Measurements from ENCODE around the gene PPFIA3.
A peak's percentile ranks its signal among the peaks of the same experiment; 100 is the strongest.
"Not testable (repeated sequence)": the region's sequence is repeated elsewhere in the genome, so short reads cannot be mapped to it uniquely, and the experiment has no call there.

Gene PPFIA3

DNA sequence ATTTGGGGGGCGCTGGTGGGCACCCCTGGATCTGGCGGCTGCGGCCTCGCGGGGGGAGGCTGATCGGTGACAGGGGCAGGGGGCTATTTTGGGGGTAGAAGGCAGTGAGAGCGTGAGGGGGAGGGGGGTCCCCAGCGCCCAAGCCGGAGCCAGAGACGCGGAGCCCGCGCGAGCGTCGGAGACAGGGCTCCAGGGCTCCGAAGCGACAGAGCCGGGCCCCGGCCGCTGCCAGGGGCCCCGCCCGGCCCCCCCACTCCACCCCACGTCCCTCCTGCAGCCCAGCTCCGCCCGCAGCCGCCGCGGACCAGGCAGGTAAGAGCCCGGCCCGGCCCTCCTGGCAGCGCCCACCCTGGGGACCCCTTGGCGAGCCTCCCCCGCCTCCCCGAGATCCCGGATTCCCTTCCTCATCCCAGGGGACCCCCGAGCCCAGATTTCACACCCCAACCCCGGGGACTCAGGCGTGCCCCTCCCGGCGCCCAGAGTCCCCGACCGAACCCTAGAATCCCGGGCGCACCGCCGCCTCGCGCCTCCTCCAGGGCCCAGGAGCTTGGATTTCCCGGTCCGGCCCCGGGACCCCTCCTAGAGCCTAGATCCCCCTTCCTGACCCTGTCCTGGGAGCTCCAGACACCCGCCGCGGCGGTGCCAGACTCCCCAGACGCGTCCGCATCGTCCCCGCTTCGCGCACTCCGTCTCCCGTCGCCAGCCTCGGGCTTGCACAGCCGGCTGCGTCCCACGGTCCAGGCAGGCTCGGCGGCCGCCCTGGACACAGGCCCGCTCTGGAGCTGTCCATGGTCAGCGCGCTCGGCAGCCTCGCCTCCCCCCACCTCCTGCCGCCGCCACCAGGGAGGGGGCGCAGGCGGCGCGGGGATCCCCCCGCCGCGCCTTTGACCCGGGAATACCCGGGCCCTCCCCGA is at the start of gene PPFIA3:
Gene PPFIA3, plus strand, starts transcription at position 134 of the 914 bp plus-strand sequence. CDS start 8,330 bp downstream, outside the sequence.
- Histone ChIP-seq H3K9me3 (no peaks in the 10 kb centered on the region), H3K4me1 (peaks cover 6% of the 10 kb centered on the region), H3K4me3 (peak within 1 kb of the TSS; percentile 78), H3K27me3 (ENCODE audit: low read depth) (no peaks in the 10 kb centered on the region), H3K36me3 (replicated peaks) (no peaks in the 10 kb centered on the region)
- peak in 1 of 2 experiments; percentile 62 for DNase-seq (ENCODE audit: low spot score in 2 of 2)
- in situ Hi-C loops (cut with MboI; ENCODE audit: low sequenced_read_pairs) = no loop called here

DNA sequence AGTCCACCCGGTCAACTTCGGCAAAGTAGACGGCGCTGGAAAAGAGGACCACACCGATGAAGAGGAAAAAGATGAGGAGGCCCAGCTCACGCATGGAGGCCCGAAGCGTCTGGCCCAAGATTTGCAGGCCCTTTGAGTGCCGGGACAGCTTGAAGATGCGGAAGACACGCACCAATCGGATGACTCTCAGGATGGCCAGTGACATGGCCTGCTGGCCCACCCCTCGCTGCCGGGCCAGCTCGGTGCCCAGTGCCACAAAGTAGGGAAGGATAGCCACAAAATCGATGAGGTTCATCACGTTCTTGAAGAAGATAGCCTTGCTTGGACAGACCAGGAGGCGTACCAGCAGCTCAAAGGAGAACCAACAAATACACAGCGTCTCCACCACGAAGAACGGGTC is 48.9 kb upstream of the PPFIA3 start:
- in situ Hi-C loops (cut with MboI; ENCODE audit: low sequenced_read_pairs) = no loop called here
- no peaks in the 10 kb centered on the region for H3K36me3 ChIP-seq (replicated peaks)
- no peak overlapping the region for H3K4me3 ChIP-seq
- no peaks in the 10 kb centered on the region; the same call in 1 of the 2 replicates for H3K4me1 ChIP-seq
- peaks cover 20% of the 10 kb centered on the region for H3K27me3 ChIP-seq (ENCODE audit: low read depth)
- no peaks in the 10 kb centered on the region for H3K9me3 ChIP-seq
- no peak for DNase-seq (ENCODE audit: low spot score in 2 of 2)

DNA sequence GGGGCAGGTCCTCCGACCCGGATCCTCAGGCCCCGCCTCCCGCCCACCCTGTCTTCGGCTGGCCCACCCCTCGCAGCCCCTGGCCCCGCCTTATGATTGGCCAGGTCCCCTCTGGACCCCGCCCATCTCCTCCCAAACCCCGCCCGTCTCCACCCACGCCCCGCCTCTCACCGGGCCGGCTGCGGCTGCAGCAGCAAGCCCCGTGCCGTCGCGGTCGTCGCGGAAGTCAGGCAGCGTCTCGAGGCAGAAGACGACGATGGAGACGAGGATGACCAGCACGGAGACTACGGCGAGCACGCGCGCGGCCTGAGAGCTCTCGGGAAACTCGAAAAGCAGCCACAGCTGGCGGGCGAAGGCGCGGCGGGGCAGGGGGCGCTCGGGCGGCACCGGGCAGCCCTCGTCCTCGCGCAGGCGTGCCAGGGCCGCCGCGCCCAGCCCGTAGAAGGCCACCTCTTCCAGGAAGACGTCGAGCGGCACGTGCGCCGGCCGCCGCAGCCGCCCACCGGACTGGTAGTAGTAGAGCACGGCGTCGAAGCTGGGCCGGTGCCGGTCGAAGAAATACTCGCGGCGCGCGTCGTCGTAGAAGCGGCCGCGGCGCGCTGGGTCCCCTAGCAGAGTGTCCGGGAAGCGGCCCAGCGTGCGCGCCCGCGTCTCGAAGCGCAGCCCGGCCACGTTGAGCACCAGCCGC is 47.3 kb upstream of the PPFIA3 start:
- H3K4me3 ChIP-seq = no peak overlapping the region
- H3K27me3 ChIP-seq (ENCODE audit: low read depth) = peaks cover 20% of the 10 kb centered on the region
- in situ Hi-C loops (cut with MboI; ENCODE audit: low sequenced_read_pairs) = no loop called here
- DNase-seq (ENCODE audit: low spot score in 2 of 2) = peak in 1 of 2 experiments; percentile 56
- no peaks in the 10 kb centered on the region; the same call in 1 of the 2 replicates for H3K4me1 ChIP-seq
- H3K36me3 ChIP-seq (replicated peaks) = no peaks in the 10 kb centered on the region
- no peaks in the 10 kb centered on the region for H3K9me3 ChIP-seq

DNA sequence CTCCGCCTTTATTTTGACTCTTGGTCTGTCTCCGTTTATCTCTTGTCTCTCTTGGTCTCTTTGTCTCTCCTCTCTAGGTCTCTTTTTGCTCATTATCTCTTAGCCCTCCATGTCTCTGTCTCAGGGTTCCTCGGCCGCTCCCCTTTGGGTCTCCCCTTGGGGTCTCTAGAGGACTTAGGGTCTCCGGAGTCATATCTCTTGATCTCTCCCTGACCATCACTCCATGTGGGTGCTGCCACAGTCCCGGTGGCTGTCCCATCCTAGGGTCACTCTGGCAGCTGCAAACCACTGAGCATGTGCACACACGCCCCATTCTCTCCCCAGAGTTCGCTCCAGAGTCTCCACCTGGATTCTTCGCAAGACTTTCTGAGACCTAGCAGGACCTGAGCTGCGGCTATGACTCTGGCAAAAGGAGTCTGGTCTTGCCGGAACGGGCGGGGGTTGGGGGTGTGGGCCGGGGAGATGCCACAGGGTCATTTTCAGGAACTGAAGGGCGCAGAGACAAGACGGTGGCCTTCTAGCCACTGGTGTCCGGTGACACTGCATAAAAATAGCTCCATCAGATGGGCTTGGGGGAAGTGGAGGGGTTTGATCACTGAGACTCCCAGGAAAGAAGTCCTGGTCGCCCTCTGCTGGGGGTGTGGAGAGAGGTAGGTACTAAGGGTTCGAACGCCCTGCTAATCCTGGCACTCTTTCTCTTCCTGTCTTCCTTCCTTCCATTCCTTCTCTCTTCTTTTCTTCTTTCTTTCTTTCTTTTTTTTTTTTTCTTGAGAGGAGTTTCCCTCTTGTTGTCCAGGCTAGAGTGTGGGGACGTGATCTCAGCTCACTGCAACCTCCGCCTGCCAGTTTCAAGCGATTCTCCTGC is 45.6 kb upstream of the PPFIA3 start:
- no peak overlapping the region for H3K4me3 ChIP-seq
- no peaks in the 10 kb centered on the region; the same call in 1 of the 2 replicates for H3K4me1 ChIP-seq
- in situ Hi-C loops (cut with MboI; ENCODE audit: low sequenced_read_pairs) = no loop called here
- H3K9me3 ChIP-seq = no peaks in the 10 kb centered on the region
- H3K36me3 ChIP-seq (replicated peaks) = no peaks in the 10 kb centered on the region
- peak; percentile 42 to 73 for DNase-seq (ENCODE audit: low spot score in 2 of 2)
- peaks cover 20% of the 10 kb centered on the region for H3K27me3 ChIP-seq (ENCODE audit: low read depth)

DNA sequence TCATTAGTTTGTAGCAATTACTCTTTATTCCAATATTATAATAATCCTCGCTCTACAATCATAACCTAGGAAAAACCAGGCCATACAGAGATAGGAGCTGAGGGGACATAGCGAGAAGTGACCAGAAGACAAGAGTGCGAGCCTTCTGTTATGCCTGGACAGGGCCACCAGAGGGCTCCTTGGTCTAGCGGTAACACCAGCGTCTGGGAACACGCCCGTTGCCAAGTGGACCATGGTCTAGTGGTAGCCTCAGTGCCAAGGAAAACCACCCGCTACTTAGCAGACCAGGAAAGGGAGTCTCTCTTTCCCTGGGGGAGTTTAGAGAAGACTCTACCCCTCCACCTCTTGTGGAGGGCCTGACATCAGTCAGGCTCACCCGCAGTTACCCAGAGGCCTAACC is 44.5 kb upstream of the PPFIA3 start:
- H3K4me1 ChIP-seq; in situ Hi-C loops (cut with MboI; ENCODE audit: low sequenced_read_pairs); H3K36me3 ChIP-seq (replicated peaks); H3K9me3 ChIP-seq; H3K4me3 ChIP-seq: not testable (repeated sequence)
- DNase-seq (ENCODE audit: low spot score in 2 of 2) = peak in 1 of 2 experiments; percentile 76
- peaks cover 18% of the 10 kb centered on the region for H3K27me3 ChIP-seq (ENCODE audit: low read depth)

DNA sequence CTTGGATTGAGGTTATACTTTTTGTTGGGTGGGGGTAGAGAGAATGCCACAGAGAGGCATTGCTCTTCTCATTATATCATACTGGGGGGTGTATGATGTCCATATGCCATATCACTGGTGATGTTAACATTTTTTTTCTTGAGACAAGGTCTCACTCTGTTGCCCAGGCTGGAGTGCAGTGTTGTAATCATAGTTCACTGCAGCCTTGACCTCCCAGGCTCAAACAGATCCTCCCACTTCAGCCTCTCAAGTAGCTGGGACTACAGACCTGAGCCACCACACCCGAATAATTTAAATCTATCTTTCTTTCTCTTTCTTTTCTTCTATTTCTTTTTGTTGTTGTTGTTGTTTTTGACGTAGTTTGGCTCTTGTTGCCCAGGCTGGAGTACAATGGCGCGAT is 39.0 kb upstream of the PPFIA3 start:
- peaks cover under 1% of the 10 kb centered on the region; the same call in 1 of the 2 replicates for H3K36me3 ChIP-seq (replicated peaks)
- no peaks in the 10 kb centered on the region; the same call in 1 of the 2 replicates for H3K9me3 ChIP-seq
- no peak overlapping the region for H3K4me3 ChIP-seq
- no peak for DNase-seq (ENCODE audit: low spot score in 2 of 2)
- H3K4me1 ChIP-seq = peaks cover 7% of the 10 kb centered on the region; the same call in 1 of the 2 replicates
- H3K27me3 ChIP-seq (ENCODE audit: low read depth) = no peaks in the 10 kb centered on the region
- in situ Hi-C loops (cut with MboI; ENCODE audit: low sequenced_read_pairs) = no loop called here

DNA sequence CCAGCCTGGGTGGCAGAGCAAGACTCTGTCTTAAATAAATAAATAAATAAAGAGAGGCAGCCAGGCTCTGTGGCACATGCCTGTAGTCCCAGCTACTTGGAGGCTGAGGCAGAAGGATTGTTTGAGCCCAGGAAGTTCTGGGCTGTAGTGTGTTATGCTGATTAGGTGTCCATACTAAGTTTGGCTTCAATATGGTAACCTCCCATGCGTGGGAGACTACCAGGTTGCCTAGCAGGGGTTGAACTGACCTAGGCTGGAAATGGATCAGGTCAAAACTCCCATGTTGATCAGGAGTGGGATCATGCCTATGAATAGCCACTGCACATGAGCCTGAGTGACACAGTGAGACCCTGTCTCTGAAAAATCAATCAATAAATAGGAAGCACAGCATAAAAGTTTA is 38.1 kb upstream of the PPFIA3 start:
- no peak for DNase-seq (ENCODE audit: low spot score in 2 of 2)
- in situ Hi-C loops (cut with MboI; ENCODE audit: low sequenced_read_pairs) = no loop called here
- no peaks in the 10 kb centered on the region for H3K27me3 ChIP-seq (ENCODE audit: low read depth)
- no peak overlapping the region for H3K4me3 ChIP-seq
- peaks cover 7% of the 10 kb centered on the region; the same call in 1 of the 2 replicates for H3K4me1 ChIP-seq
- H3K9me3 ChIP-seq = no peaks in the 10 kb centered on the region; the same call in 1 of the 2 replicates
- H3K36me3 ChIP-seq (replicated peaks) = peaks cover 9% of the 10 kb centered on the region

DNA sequence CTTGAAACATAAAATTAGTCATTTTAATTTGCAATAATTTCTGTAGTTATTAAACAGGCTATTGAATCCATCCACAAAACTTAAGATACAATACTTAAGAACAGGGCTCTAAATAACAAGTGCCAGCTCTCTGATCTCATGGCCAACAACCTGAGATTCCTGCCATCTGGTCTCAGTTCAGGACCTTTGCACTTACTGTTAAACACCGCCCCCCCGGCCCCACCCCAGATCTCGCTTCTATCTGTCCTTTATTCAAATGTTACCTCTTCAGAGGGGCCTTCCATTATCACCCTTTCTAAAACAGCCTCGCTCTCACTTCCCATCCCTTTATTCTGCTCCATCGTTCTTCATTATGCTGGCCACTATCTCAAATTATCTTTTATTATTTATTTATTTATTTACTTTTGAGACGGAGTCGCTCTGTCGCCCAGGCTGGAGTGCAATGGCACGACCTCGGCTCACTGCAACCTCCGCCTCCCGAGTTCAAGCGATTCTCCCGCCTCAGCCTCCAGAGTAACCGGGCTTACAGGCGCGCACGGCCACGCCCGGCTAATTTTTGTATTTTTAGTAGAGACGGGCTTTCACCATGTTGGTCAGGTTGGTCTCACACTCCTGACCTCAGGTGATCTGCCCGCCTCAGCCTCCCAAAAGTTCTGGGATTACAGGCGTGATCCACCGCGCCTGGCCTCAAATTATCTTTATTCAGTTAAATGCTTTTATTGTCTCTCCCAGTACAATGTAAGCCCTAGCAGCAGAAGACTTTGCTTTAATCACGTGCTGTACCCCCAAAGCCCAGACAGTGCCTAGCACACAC is 34.9 kb upstream of the PPFIA3 start:
- in situ Hi-C loops (cut with MboI; ENCODE audit: low sequenced_read_pairs) = no loop called here
- peak overlapping the region; percentile 95 for H3K4me3 ChIP-seq
- no peaks in the 10 kb centered on the region for H3K27me3 ChIP-seq (ENCODE audit: low read depth)
- DNase-seq (ENCODE audit: low spot score in 2 of 2) = no peak
- peaks cover 10% of the 10 kb centered on the region for H3K4me1 ChIP-seq
- H3K9me3 ChIP-seq = no peaks in the 10 kb centered on the region; the same call in 1 of the 2 replicates
- H3K36me3 ChIP-seq (replicated peaks) = peaks cover 36% of the 10 kb centered on the region

DNA sequence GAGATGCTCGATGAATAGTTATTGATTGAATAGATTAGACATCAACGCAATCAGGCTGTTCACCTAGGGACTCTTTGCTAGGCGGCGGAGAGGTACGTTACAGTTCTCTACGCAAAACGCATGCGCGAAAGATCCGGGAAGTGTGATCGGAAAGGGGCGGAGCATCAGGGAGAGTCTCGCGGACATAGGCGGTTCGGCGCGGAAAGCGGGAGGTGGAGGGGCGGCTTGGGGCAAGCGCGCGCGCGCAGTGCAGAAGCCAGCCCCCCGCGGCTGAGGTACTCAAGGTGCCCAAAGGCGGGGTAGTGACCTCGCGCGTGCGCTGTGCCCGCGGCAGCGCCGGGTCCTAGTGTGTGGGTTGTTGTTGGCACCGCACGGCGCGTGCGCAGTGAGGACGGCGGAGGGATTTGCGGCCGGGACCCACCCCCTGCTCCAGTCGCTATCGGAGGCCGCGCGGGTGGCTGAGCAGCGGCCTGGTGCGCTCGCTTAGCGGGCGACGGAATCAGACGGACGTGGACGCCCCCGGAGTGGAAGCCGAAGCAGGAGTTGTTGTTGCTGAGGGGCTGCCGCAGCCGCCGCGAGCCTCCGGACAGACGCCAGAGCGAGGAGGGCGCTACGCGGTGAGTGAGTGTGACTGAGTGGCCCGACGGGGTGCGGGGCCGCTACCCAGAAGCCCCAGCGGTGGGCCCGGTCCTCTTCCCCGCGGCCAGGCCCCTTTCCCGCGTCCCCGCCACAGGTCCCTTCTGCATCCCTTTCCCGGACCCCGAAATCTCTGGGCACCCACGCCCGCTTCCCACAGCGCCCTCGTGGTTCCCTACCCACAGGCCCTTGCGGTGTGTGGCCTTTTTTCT is 34.1 kb upstream of the PPFIA3 start, which contains the start of gene SNRNP70:
Gene SNRNP70, plus strand, starts transcription at position 432 of the 848 bp plus-strand sequence. CDS start 964 bp downstream, outside the sequence.
- in situ Hi-C loops (cut with MboI; ENCODE audit: low sequenced_read_pairs) = no loop called here
- H3K9me3 ChIP-seq = no peaks in the 10 kb centered on the region; the same call in 1 of the 2 replicates

DNA sequence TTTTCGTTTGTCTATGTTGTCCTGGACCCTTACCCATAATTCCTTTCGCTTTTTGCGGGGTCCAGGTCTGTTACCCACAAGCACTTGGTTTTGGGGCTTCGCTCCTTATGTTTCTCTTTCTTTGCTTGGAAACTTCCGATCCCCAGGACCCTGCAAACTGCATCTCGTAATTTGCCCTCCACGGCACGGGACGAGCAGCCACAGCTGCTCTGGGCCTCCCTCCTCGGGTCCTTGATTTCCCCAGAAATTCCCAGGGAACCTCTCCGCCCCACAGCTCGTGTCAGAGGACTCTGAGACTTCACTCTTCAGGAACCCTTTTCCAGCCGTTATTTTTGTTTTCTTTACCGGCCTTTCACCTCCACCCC is 33.5 kb upstream of the PPFIA3 start:
- H3K9me3 ChIP-seq = no peaks in the 10 kb centered on the region; the same call in 1 of the 2 replicates
- in situ Hi-C loops (cut with MboI; ENCODE audit: low sequenced_read_pairs) = no loop called here
- peaks cover 10% of the 10 kb centered on the region for H3K4me1 ChIP-seq
- no peaks in the 10 kb centered on the region for H3K27me3 ChIP-seq (ENCODE audit: low read depth)
- H3K4me3 ChIP-seq = peak overlapping the region; percentile 95
- no peak for DNase-seq (ENCODE audit: low spot score in 2 of 2)
- peaks cover 50% of the 10 kb centered on the region for H3K36me3 ChIP-seq (replicated peaks)

More for the DNA sequence above, 34.1 kb upstream of the PPFIA3 start, which contains the start of gene SNRNP70:
- no peaks in the 10 kb centered on the region for H3K27me3 ChIP-seq (ENCODE audit: low read depth)
- peak within 1 kb of the TSS; percentile 95 for H3K4me3 ChIP-seq
- peaks cover 10% of the 10 kb centered on the region for H3K4me1 ChIP-seq
- peak; percentile 97 to 99 for DNase-seq (ENCODE audit: low spot score in 2 of 2)
- peaks cover 44% of the 10 kb centered on the region for H3K36me3 ChIP-seq (replicated peaks)

DNA sequence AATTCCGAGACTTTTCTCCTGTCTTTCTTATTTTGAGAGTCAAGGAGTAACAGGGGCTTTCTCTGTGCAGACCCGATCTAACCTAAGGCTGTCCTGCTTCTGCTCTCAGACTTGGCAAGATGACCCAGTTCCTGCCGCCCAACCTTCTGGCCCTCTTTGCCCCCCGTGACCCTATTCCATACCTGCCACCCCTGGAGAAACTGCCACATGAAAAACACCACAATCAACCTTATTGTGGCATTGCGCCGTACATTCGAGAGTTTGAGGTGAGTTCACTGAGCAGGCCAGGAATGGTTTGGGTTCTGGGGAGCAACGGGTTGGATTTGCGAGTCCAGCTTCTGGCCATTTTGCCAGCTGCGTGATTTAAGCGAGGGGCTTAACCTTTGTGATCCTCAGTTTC is 33.0 kb upstream of the PPFIA3 start:
- Histone ChIP-seq H3K4me1 (peaks cover 10% of the 10 kb centered on the region), H3K4me3 (peak overlapping the region; percentile 95), H3K27me3 (ENCODE audit: low read depth) (no peaks in the 10 kb centered on the region), H3K9me3 (no peaks in the 10 kb centered on the region; the same call in 1 of the 2 replicates), H3K36me3 (replicated peaks) (peaks cover 55% of the 10 kb centered on the region)
- DNase-seq (ENCODE audit: low spot score in 2 of 2) = no peak
- in situ Hi-C loops (cut with MboI; ENCODE audit: low sequenced_read_pairs) = no loop called here
